ENCODE measurements around the gene ZDHHC7.
"Not testable (repeated sequence)": the region's sequence is repeated elsewhere in the genome, so short reads cannot be mapped to it uniquely, and the experiment has no call there.

ZDHHC7 gene

GRCh38 chr16:85045077-85045476, 33.7 kb upstream of the ZDHHC7 start:
- in situ Hi-C loops (cut with MboI; ENCODE audit: low sequenced_read_pairs): no loop called here

- in situ Hi-C loops (cut with MboI; ENCODE audit: low sequenced_read_pairs): no loop called here
Measured at GRCh38 chr16:85042606-85043005, 31.3 kb upstream of the ZDHHC7 start.

GRCh38 chr16:85042167-85042526, 30.8 kb upstream of the ZDHHC7 start:
- in situ Hi-C loops (cut with MboI; ENCODE audit: low sequenced_read_pairs): no loop called here

- in situ Hi-C loops (cut with MboI; ENCODE audit: low sequenced_read_pairs): no loop called here
Measured at GRCh38 chr16:85041219-85042166, 30.2 kb upstream of the ZDHHC7 start.

- in situ Hi-C loops (cut with MboI; ENCODE audit: low sequenced_read_pairs): no loop called here
Measured at GRCh38 chr16:85040685-85041084, 29.4 kb upstream of the ZDHHC7 start.

- in situ Hi-C loops (cut with MboI; ENCODE audit: low sequenced_read_pairs): no loop called here
Measured at GRCh38 chr16:85037721-85038120, 26.4 kb upstream of the ZDHHC7 start.

- in situ Hi-C loops (cut with MboI; ENCODE audit: low sequenced_read_pairs): no loop called here
Measured at GRCh38 chr16:85037050-85037410, 25.7 kb upstream of the ZDHHC7 start.

GRCh38 chr16:85036236-85037049, 25.1 kb upstream of the ZDHHC7 start:
- in situ Hi-C loops (cut with MboI; ENCODE audit: low sequenced_read_pairs): no loop called here

GRCh38 chr16:85034591-85035433, 23.5 kb upstream of the ZDHHC7 start:
- in situ Hi-C loops (cut with MboI; ENCODE audit: low sequenced_read_pairs): no loop called here

GRCh38 chr16:85033171-85033570, 21.8 kb upstream of the ZDHHC7 start:
- in situ Hi-C loops (cut with MboI; ENCODE audit: low sequenced_read_pairs): no loop called here

- in situ Hi-C loops (cut with MboI; ENCODE audit: low sequenced_read_pairs): not testable (repeated sequence)
Measured at GRCh38 chr16:85032187-85032586, 20.9 kb upstream of the ZDHHC7 start.

- in situ Hi-C loops (cut with MboI; ENCODE audit: low sequenced_read_pairs): no loop called here
Measured at GRCh38 chr16:85031451-85031850, 20.1 kb upstream of the ZDHHC7 start.

- in situ Hi-C loops (cut with MboI; ENCODE audit: low sequenced_read_pairs): no loop called here
Measured at GRCh38 chr16:85029981-85030401, 18.7 kb upstream of the ZDHHC7 start.

GRCh38 chr16:85029408-85029784, 18.1 kb upstream of the ZDHHC7 start:
- in situ Hi-C loops (cut with MboI; ENCODE audit: low sequenced_read_pairs): no loop called here

GRCh38 chr16:85028685-85029407, 17.5 kb upstream of the ZDHHC7 start:
- in situ Hi-C loops (cut with MboI; ENCODE audit: low sequenced_read_pairs): no loop called here

- in situ Hi-C loops (cut with MboI; ENCODE audit: low sequenced_read_pairs): no loop called here
Measured at GRCh38 chr16:85027958-85028684, 16.8 kb upstream of the ZDHHC7 start.

GRCh38 chr16:85027349-85027957, 16.1 kb upstream of the ZDHHC7 start, which contains the start of gene KIAA0513:
Gene KIAA0513, plus strand, starts transcription at chr16:85027795. Its CDS starts 39,277 bp downstream, at chr16:85067072.
- in situ Hi-C loops (cut with MboI; ENCODE audit: low sequenced_read_pairs): no loop called here

GRCh38 chr16:85026703-85027102, 15.4 kb upstream of the ZDHHC7 start:
- in situ Hi-C loops (cut with MboI; ENCODE audit: low sequenced_read_pairs): no loop called here

Measured in HL-60/S4 treated with phorbol 12-myristate 13-acetate at 8.2 ng/mL for 4 days and 3 days (cell line).